ENCODE results near the gene GPR160.

GPR160 gene

DNA sequence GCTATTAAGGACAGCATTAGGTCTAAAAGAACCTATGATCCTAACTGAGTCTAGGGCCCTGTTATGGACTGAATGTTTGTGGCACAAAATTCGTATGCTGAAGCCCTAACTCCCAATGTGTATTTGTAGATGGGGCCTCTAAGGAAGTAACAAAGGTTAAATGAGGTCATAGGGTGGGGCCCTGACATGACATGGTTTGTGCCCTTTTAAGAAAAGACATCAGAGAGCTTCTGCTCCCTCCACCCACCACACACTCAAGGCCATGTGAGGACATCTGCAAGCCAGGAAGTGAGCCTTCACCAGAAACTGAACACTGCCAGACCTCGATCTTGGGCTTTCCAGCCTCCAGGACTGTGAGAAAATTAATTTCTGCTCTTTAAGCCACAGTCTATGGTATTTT is 94.5 kb downstream of the GPR160 start:
- Histone ChIP-seq H3K4me3 (replicated peaks; ENCODE audit: insufficient read depth, low read length) (no peak overlapping the region), H3K27me3 (ENCODE audit: insufficient read depth, poor library complexity, severe bottlenecking) (no peaks in the 10 kb centered on the region), H3K27ac (replicated peaks) (no peak overlapping the region)
- TF ChIP-seq, protein P1, sequence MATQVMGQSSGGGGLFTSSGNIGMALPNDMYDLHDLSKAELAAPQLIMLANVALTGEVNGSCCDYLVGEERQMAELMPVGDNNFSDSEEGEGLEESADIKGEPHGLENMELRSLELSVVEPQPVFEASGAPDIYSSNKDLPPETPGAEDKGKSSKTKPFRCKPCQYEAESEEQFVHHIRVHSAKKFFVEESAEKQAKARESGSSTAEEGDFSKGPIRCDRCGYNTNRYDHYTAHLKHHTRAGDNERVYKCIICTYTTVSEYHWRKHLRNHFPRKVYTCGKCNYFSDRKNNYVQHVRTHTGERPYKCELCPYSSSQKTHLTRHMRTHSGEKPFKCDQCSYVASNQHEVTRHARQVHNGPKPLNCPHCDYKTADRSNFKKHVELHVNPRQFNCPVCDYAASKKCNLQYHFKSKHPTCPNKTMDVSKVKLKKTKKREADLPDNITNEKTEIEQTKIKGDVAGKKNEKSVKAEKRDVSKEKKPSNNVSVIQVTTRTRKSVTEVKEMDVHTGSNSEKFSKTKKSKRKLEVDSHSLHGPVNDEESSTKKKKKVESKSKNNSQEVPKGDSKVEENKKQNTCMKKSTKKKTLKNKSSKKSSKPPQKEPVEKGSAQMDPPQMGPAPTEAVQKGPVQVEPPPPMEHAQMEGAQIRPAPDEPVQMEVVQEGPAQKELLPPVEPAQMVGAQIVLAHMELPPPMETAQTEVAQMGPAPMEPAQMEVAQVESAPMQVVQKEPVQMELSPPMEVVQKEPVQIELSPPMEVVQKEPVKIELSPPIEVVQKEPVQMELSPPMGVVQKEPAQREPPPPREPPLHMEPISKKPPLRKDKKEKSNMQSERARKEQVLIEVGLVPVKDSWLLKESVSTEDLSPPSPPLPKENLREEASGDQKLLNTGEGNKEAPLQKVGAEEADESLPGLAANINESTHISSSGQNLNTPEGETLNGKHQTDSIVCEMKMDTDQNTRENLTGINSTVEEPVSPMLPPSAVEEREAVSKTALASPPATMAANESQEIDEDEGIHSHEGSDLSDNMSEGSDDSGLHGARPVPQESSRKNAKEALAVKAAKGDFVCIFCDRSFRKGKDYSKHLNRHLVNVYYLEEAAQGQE (IDR thresholded peaks at IDR 0.05; ENCODE audit: insufficient replicate concordance, low read depth), result no peak
- TF ChIP-seq, protein P2, sequence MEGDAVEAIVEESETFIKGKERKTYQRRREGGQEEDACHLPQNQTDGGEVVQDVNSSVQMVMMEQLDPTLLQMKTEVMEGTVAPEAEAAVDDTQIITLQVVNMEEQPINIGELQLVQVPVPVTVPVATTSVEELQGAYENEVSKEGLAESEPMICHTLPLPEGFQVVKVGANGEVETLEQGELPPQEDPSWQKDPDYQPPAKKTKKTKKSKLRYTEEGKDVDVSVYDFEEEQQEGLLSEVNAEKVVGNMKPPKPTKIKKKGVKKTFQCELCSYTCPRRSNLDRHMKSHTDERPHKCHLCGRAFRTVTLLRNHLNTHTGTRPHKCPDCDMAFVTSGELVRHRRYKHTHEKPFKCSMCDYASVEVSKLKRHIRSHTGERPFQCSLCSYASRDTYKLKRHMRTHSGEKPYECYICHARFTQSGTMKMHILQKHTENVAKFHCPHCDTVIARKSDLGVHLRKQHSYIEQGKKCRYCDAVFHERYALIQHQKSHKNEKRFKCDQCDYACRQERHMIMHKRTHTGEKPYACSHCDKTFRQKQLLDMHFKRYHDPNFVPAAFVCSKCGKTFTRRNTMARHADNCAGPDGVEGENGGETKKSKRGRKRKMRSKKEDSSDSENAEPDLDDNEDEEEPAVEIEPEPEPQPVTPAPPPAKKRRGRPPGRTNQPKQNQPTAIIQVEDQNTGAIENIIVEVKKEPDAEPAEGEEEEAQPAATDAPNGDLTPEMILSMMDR (IDR thresholded peaks at IDR 0.05; ENCODE audit: insufficient read depth, low read length), result no peak
- TF ChIP-seq GABPA (IDR thresholded peaks at IDR 0.05; ENCODE audit: low read depth) (no peak), SPI1 (IDR thresholded peaks at IDR 0.05; ENCODE audit: borderline replicate concordance, low read depth) (no peak), POLR2AphosphoS5 (IDR thresholded peaks at IDR 0.05; ENCODE audit: low read depth) (no peak)
- DNase-seq (ENCODE audit: low read depth in 1 of 2, low spot score in 1 of 2), result peak in 1 of 2 experiments; percentile 21
